GM06990 (cell line): ENCODE measurements around the gene TOR4A.

ENCODE experiments used
- DNase-seq: peaks from one replicate; pipeline ENCODE4 v3.0.0-alpha.2; 2011; ENCODE audit not compliant: insufficient read length; ENCODE audit errors: extremely low read depth
- H3K27me3 ChIP-seq: replicated peaks from 2 replicates; pipeline ENCODE4 v1.6.0; 2011; ENCODE audit warnings: low read length; ENCODE audit not compliant: control insufficient read depth, insufficient read depth
- H3K36me3 ChIP-seq: 2 replicates; pipeline ENCODE4 v1.5.1; 2011; ENCODE audit warnings: low read length; ENCODE audit not compliant: control insufficient read depth, insufficient read depth
- H3K4me3 ChIP-seq: replicated peaks from 2 replicates; pipeline ENCODE4 v1.5.1; 2011; ENCODE audit warnings: low read depth, mild to moderate bottlenecking, control low read depth, low read length
- TF ChIP-seq, protein P1 (sequence below): IDR thresholded peaks from 2 replicates; pipeline ENCODE4 v1.5.1; 2011; ENCODE audit warnings: low read length, control low read depth, mild to moderate bottlenecking, inconsistent platforms; ENCODE audit not compliant: insufficient read depth, poor library complexity, severe bottlenecking

TOR4A gene

GRCh38 chr9:137310189-137311052 lies 32.9 kb downstream of the TOR4A start:
- no peak overlapping the region for H3K4me3 ChIP-seq
- peak; percentile 7 for DNase-seq
- TF ChIP-seq, protein P1, sequence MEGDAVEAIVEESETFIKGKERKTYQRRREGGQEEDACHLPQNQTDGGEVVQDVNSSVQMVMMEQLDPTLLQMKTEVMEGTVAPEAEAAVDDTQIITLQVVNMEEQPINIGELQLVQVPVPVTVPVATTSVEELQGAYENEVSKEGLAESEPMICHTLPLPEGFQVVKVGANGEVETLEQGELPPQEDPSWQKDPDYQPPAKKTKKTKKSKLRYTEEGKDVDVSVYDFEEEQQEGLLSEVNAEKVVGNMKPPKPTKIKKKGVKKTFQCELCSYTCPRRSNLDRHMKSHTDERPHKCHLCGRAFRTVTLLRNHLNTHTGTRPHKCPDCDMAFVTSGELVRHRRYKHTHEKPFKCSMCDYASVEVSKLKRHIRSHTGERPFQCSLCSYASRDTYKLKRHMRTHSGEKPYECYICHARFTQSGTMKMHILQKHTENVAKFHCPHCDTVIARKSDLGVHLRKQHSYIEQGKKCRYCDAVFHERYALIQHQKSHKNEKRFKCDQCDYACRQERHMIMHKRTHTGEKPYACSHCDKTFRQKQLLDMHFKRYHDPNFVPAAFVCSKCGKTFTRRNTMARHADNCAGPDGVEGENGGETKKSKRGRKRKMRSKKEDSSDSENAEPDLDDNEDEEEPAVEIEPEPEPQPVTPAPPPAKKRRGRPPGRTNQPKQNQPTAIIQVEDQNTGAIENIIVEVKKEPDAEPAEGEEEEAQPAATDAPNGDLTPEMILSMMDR = no peak
- H3K27me3 ChIP-seq = no peaks in the 10 kb centered on the region; the same call in 1 of the 2 replicates
- H3K36me3 ChIP-seq = no peaks in the 10 kb centered on the region

DNA sequence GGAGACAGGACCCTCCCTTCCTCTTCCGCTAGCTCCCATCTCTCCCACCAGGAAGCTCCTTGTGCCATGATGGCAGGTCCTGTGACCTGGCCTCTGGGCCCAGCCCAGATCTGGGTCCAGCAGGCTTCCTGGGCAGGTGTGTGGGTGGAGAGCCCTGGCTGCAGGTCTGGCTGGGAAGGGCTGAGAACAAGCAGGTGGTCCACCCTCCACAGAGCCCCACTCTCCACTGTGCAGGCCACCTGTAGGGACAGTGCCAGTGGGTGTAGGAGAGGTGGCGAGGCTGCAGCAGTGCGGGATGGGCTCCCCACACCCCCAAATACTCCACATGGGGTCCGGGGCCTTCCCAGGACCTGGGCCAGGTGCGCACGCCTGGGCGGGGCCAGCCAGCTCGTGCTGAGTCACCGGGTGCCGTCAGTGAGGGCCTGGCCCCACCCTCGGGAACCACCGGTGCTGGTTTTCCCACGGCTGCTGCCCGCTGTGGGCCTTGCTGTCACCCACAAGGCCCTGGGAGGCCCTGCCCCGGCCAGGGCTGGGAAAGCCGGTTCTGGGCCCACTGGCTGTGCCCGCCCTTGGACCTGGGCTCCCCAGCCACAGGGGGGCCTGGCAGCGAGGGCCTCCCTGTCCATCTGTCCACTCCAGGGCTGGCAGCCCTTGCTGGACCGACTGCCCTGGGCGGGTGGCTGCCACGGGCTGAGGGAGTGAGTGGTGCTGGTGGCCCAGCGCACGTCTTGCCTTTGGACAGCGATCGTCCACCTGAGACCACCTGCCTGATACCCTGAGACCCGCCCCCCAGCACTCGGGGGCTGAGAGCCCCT lies 33.9 kb downstream of the TOR4A start:
- peak; percentile 14 for DNase-seq
- no peak overlapping the region for H3K4me3 ChIP-seq
- TF ChIP-seq, protein P1 = no peak
- no peaks in the 10 kb centered on the region; the same call in 1 of the 2 replicates for H3K27me3 ChIP-seq
- H3K36me3 ChIP-seq = no peaks in the 10 kb centered on the region

- Histone ChIP-seq H3K27me3 (no peaks in the 10 kb centered on the region), H3K4me3 (no peak overlapping the region), H3K36me3 (no peaks in the 10 kb centered on the region)
- TF ChIP-seq, protein P1 = no peak
- no peak for DNase-seq
Measured at GRCh38 chr9:137311986-137312851, 34.7 kb downstream of the TOR4A start.

- DNase-seq = no peak
- Histone ChIP-seq H3K36me3 (no peaks in the 10 kb centered on the region), H3K27me3 (no peaks in the 10 kb centered on the region), H3K4me3 (no peak overlapping the region)
- TF ChIP-seq, protein P1 = no peak
Measured at GRCh38 chr9:137312852-137313325, 35.4 kb downstream of the TOR4A start.

DNA sequence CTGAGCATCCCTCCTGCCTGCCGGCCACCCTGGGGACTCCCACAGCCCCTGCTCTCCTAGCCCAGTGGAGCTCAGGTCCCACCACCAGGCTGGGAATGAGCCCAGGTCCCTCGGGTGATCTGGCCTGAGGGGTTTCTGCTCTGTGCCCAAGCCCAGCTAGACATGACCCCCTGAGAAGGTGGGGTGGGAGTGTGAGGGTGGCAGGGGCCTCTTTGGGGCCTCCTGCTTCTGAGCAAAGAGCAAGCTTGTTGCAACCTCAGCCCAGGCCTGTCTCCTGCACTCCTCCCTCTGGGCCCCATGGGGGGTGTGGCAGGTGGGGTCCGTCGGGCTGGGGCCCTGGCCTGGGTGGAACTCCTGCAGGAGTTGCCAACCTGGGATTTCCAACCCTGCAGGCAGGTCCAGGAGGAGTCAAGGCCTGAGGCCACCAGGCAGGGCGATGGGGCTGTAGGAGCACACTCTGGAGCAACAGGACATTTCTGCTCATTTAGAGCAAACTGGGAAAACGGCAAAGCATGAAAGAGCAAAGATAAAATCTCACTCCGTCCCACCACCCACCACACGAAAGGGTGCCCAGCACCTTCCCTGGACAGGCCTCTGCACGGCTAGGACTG lies 35.9 kb downstream of the TOR4A start:
- Histone ChIP-seq H3K4me3 (no peak overlapping the region), H3K36me3 (no peaks in the 10 kb centered on the region), H3K27me3 (no peaks in the 10 kb centered on the region)
- TF ChIP-seq, protein P1 = no peak
- DNase-seq = no peak
